Ascending aorta (tissue), 2 donors: ENCODE data around the gene COL20A1. TPM values are rescaled to one million over a fixed set of nuclear protein-coding genes. Genes with fewer than 3 reads are reported as not detected.
A peak's percentile ranks its signal among the peaks of the same experiment; 100 is the strongest.

Experiments used
- DNase-seq, 2 donors: peaks; one replicate each; pipeline ENCODE4 v3.0.0-alpha.2; 2019; ENCODE audit warnings: low spot score in 2 of 2
- H3K27ac ChIP-seq, 2 donors: fragments of 200-600 bp; sonication (generic); one replicate each; pipeline ENCODE4 v1.5.1; 2016 to 2017; ENCODE audit warnings: mild to moderate bottlenecking in 1 of 2
- H3K27me3 ChIP-seq: fragments of 200-600 bp; sonication (generic); one replicate; pipeline ENCODE4 v1.5.1; 2017
- H3K36me3 ChIP-seq, 2 donors: fragments of 200-600 bp; sonication (generic); one replicate each; pipeline ENCODE4 v1.5.1; 2016
- H3K4me1 ChIP-seq, 2 donors: fragments of 200-600 bp; sonication (generic); one replicate each; pipeline ENCODE4 v1.5.1; 2016 to 2017; ENCODE audit warnings: mild to moderate bottlenecking in 1 of 2
- H3K4me3 ChIP-seq, 2 donors: fragments of 200-600 bp; sonication (generic); one replicate each; pipeline ENCODE4 v1.5.1; 2016 to 2017; ENCODE audit warnings: mild to moderate bottlenecking in 1 of 2
- H3K9me3 ChIP-seq, 2 donors: fragments of 200-600 bp; sonication (generic); one replicate each; pipeline ENCODE4 v1.5.1; 2016
- intact Hi-C: fragments of 100-400 bp; cut with DNase I; formaldehyde crosslinking; loops from one replicate; pipeline ENCODE4 v1.15.1; 2023
- total RNA-seq: library from RNA; depleted of rRNA; stranded (reverse); fragments of >200 nt; gene quantifications from one replicate; pipeline ENCODE4 v1.1.0, GENCODE V29; 2016
- TF ChIP-seq, protein P1 (sequence below), 3 experiments: fragments of 200-600 bp in 2 of 3; fragments of 450-650 bp in 1 of 3; sonication (generic) in 2 of 3; IDR thresholded peaks; one replicate each; pipeline ENCODE4 v1.5.1; 2016 to 2019; ENCODE audit warnings: antibody characterized with exemption in 3 of 3, mild to moderate bottlenecking in 1 of 3, moderate library complexity in 1 of 3

COL20A1 gene
- total RNA-seq, 1 donor from 2014 or later, result not detected

DNA sequence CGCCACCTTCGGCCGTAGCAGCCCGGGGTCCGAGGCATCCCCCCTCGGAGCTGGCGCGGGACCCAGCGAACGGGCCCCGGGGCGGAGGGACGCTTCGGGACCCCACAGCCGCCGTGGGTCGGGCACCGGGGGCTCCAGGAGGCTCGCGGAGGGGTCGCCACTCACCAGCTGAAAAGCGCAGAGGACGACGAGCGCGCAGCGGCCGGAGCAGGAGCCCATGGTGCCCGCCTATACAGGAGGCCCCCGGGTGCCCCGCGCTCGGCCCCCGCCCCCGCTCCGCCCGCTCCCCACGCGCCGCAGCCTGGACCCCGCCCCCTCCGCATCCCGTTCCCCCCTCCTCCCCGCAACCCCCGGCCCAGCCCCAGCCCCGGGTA, 38.8 kb upstream of the COL20A1 start, which contains the start of gene NKAIN4:
Gene NKAIN4, minus strand, starts transcription at position 232 of the 374 bp plus-strand sequence. Its CDS starts 13 bp downstream, at position 219.
- Histone ChIP-seq H3K4me3 (peak within 1 kb of the TSS; percentile 39 to 53), H3K4me1 (peaks cover 0 to 5% of the 10 kb centered on the region in 2 donors), H3K27me3 (peaks cover 8% of the 10 kb centered on the region), H3K36me3 (no peaks in the 10 kb centered on the region), H3K27ac (no peak within 1 kb of the TSS), H3K9me3 (no peaks in the 10 kb centered on the region)
- DNase-seq, result no peak
- intact Hi-C loops, result no loop called here
- TF ChIP-seq, protein P1, sequence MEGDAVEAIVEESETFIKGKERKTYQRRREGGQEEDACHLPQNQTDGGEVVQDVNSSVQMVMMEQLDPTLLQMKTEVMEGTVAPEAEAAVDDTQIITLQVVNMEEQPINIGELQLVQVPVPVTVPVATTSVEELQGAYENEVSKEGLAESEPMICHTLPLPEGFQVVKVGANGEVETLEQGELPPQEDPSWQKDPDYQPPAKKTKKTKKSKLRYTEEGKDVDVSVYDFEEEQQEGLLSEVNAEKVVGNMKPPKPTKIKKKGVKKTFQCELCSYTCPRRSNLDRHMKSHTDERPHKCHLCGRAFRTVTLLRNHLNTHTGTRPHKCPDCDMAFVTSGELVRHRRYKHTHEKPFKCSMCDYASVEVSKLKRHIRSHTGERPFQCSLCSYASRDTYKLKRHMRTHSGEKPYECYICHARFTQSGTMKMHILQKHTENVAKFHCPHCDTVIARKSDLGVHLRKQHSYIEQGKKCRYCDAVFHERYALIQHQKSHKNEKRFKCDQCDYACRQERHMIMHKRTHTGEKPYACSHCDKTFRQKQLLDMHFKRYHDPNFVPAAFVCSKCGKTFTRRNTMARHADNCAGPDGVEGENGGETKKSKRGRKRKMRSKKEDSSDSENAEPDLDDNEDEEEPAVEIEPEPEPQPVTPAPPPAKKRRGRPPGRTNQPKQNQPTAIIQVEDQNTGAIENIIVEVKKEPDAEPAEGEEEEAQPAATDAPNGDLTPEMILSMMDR (IDR thresholded peaks at IDR 0.05), result no peak

DNA sequence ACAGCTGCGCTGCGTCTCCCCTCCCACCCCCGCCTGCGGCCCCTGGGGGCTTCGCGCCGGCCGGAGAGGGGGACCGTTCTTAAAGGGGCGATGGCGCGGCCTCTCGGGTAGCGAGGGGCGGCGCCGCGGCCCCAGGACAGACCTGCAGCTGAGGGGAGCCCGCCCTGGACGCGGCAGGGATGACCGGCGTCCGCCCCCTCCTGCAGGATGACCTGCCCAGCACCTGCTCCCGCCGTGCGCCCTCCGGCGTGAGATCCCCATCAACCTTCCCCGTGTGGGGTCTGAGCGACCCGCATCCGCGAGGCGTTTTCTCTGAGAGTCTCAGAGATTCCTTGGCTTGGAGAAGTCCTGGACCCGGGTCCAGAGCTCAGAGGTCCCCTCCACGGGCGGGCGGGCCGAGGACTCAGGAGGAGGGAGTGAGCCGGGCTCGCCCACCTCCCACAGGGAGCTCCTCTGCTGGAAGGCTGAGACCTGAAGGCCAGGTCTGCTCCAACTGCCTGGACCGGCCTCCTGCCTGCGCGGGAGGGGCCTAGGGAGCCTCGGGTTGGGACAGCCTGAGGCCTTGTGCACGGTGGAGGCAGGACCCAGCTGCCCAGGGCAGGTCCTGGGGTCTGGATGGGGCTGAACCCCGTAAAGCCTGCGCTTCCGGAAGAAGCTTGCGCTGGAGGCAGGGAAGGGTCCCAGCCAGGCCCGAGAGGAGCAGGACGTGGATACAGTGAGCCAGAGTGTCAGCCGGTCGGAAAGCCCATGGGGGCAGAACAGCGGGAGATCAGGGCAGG, 38.2 kb upstream of the COL20A1 start:
- Histone ChIP-seq H3K4me3 (peak overlapping the region in 1 of 2 donors; percentile 53), H3K4me1 (peaks cover 0 to 5% of the 10 kb centered on the region in 2 donors), H3K27me3 (peaks cover 8% of the 10 kb centered on the region), H3K27ac (no peak overlapping the region), H3K36me3 (no peaks in the 10 kb centered on the region), H3K9me3 (no peaks in the 10 kb centered on the region)
- intact Hi-C loops, result no loop called here
- TF ChIP-seq, protein P1 (IDR thresholded peaks at IDR 0.05), result no peak
- no peak for DNase-seq

DNA sequence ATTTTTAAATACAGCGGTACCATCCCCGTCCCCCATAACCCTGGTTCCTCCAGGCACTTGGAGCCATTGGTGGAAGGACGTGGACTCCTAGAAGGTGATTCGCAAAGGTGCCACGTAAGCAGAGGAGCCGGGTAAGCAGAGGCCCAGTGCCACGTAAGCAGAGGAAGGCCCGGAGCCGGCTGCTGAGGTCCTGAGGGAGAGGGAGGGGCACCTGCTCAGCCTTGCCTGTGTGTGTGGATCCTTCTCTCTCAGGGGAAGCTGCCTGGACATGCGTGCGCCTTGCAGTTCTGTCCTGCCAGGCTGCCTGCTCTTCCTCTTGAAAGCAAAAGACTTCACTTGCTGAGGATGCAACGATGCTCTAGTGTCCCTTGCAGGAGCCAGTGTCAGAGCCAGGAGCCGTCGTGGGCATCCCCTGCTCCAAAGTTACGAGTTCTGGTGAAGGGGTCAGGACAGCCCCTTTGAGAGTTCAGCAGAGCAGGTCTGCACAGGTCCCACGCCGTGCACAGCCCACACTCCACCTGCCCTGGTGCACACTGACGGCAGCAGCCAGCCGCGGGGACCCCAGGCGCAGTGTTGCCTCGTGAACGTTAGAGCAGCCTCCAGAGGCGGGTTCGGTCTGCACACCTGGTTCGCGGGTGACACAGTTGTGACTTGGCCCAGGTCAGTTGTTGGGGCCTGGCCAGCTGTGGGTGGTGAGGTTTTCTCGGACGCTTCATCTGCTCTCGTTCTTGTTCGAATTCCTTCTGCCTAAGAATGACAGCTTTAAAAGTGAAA, 36.9 kb upstream of the COL20A1 start:
- intact Hi-C loops, result no loop called here
- no peak overlapping the region for H3K27ac ChIP-seq
- no peak for DNase-seq
- TF ChIP-seq, protein P1 (IDR thresholded peaks at IDR 0.05), result no peak
- no peak overlapping the region for H3K4me3 ChIP-seq
- H3K36me3 ChIP-seq, result no peaks in the 10 kb centered on the region
- H3K27me3 ChIP-seq, result peaks cover 8% of the 10 kb centered on the region
- H3K9me3 ChIP-seq, result no peaks in the 10 kb centered on the region
- peaks cover 0 to 5% of the 10 kb centered on the region in 2 donors for H3K4me1 ChIP-seq

DNA sequence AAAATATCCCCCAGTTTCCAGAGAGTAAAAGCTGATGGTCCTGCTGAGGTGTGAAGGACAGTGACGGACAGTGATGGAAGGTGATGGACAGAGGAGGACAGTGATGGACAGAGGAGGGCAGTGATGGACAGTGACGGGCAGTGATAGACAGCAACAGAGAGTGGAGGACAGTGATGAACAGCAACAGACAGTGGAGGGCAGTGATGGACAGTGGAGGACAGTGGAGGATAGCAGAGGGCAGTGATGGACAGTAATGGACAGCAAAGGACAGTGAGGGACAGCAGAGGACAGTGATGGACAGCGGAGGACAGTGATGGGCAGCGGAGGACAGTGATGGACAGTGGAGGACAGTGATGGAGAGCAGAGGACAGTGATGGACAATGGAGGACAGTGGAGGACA, 36.0 kb upstream of the COL20A1 start:
- H3K27ac ChIP-seq, result no peak overlapping the region
- TF ChIP-seq, protein P1 (IDR thresholded peaks at IDR 0.05), result no peak
- peaks cover 0 to 5% of the 10 kb centered on the region in 2 donors for H3K4me1 ChIP-seq
- DNase-seq, result no peak
- H3K9me3 ChIP-seq, result no peaks in the 10 kb centered on the region
- H3K27me3 ChIP-seq, result peaks cover 8% of the 10 kb centered on the region
- intact Hi-C loops, result no loop called here
- H3K4me3 ChIP-seq, result no peak overlapping the region
- H3K36me3 ChIP-seq, result no peaks in the 10 kb centered on the region

DNA sequence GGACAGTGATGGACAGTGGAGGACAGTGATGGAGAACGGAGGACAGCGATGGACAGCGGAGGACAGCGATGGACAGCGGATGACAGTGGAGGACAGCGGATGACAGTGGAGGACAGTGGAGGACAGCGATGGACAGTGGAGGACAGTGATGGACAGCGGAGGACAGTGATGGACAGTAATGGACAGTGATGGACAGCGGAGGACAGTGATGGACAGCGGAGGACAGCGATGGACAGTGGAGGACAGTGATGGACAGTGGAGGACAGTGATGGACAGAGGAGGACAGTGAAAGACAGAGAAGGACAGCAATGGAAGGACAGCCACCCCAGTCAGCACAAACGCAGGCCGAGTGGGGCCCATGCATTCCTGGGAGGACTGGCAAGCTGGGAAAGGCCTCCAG, 35.4 kb upstream of the COL20A1 start:
- no peaks in the 10 kb centered on the region for H3K9me3 ChIP-seq
- peaks cover 0 to 5% of the 10 kb centered on the region in 2 donors for H3K4me1 ChIP-seq
- no peak overlapping the region for H3K4me3 ChIP-seq
- peaks cover 8% of the 10 kb centered on the region for H3K27me3 ChIP-seq
- no peak overlapping the region for H3K27ac ChIP-seq
- DNase-seq, result no peak
- H3K36me3 ChIP-seq, result no peaks in the 10 kb centered on the region
- TF ChIP-seq, protein P1 (IDR thresholded peaks at IDR 0.05), result no peak
- intact Hi-C loops, result no loop called here
